ENCODE data around the gene TMEM242.
"Not testable (repeated sequence)": the region's sequence is repeated elsewhere in the genome, so short reads cannot be mapped to it uniquely, and the experiment has no call there.

The TMEM242 gene

DNA sequence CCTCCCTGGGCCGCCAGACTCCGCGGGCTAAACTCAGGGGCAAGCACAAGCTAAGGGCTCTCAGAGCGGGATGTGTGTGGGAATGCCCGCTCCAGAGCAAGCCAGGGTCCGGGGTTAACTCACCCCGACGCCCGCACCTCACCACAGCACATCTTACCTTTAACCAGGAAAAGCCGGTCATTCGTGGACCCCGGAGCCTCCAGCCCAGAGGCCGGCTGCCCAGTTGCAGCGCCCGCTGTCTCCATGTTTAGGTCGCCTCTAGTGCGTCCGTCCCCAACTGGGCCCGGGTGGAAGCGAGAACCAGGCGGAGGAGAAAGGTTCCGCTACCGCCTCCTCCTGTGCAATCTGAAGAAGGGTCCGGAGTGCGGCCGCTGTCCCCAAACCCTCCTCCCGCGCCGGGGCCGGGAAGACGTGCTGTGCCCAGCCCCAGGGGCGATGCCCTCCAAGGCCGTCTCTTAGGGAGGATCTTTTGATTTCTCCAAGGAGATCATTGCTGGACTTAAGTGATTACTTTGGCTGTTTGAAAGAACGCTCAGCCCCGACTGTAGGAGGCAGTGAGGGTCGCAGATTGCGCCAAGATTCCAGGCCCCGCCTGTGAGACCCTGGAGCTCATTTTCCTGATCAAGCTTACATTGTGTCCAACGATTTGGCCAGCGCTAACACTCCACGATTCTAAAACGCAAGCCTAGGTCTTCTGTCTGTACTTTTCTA, at the start of gene TMEM242:
TSS of gene TMEM242 (minus strand) at position 265 of the 711 bp plus-strand sequence. CDS start at position 245, 20 bp downstream.
- DNase-seq = no peak

DNA sequence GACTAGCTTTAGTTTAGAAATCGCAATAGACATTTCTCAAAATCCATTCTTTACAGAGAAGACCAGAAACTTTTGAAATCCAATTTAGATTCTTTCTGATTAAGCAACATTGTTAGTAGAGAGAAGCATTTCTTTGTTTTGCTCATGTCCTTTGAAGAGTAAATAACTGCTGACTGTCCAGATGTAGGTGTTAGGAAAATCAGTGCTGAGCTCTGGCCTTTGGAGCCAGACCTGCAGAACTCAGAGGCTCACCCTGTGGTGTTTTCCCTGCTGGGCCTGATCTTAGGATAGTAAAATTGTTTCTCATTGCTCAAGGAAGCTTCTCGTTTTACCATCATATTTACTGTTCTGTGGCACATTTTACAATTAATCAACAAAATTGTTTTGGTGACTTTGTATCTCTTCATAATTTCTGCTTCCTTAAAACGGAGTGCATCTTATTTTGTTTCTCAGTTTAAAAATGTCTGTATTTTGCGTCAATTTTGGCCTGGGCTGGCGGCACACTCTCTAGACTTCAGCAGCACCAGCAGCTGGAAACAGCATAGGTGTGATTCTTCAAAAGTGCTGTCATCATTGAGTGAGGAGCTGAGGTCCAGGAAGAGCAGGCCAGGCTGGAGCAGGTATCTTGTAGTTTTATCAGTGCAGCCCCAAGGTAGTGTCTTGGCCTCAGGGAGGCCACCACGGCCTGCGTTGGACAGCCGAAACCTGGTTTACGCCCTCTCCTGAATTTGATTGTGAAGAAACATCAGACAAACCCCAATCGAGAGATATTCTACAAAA, 49.4 kb upstream of the TMEM242 start:
- no peak for DNase-seq

DNA sequence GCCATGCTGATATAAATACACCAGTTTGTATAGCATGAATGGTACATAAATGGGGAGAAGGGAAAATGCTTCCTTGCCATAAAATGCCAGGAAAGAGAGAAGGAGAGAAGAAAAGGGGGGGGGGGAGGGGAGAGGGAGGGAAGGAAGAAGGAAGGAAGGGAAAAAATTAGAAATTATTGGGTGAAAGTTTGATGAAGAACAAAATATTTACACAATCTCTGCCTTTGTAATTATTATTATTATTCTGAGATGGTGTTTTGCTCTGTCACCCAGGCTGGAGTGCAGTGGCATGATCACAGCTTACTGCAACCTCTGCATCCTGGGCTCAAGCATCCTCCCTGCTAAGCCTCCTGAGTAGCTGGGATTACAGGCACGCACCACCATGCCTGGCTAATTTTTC, 47.4 kb upstream of the TMEM242 start:
- DNase-seq = no peak

DNA sequence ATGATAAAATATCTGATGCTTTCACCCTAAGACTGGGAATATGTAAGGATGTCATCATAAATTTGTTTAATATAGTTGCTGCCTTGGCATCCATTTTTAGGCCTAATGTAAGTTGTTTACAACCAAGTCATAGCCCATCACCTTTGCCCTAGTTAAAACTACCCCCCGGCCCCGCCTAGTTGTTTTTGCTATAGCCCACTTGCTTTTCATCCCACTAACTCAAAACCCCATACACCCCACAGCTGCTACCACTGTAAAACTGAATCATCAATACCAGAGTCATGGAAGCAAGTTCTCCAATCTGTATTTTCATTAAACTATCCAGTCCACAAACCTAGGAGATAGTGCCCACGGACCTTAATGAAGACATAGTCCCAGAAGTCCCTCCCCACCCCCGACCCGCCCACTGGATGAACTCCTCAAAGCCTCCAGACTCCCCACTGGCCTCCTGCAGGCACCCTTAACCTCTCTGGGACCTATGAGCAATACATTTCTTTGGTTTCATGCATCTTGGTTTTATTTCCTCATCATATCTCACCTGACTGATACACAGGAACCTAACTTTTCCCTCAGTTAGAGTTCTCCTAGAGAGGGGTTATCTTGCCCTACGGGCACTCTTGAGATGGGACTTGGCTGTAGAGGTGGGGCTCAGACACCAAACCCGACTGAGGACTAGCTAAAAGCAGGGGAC, 45.2 kb upstream of the TMEM242 start:
- DNase-seq = no peak

DNA sequence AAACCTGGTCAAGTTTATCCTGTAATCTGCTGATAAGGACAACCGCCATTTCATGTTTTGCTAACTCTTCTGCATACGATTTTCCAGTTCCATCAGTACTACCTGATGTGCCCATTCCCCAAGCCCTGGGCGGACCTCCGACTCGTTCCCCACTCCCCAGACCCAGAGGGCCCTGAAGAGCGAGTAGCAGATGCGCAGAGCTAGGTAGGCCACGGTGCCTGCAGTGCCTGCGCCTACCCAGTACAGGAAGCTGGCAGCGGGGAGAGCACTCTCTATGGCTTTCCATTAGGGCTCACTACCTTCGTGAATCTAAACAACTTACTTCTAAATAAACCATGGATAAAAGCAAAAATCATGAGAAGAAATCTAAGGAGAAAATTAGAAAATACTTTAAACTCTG, 43.3 kb upstream of the TMEM242 start:
- no peak for DNase-seq

DNA sequence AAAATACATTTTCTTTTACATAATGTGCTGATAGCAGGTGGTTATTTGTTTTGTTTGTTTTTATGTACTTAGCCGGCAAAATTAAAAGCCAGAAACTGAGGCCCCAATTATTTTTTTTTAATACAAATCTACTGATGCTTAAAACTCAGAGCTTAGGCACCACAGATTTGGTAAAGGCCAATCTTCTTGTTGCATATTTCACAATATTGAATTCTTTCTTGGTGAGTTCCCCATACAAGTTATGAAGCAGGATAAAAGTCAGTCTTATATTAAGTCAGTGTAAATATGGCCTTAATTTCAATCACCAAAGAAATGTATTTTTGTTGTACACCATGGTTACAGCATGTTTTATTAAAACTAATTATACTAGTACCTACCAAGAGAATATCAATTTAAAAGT, 41.4 kb upstream of the TMEM242 start:
- DNase-seq = no peak

DNA sequence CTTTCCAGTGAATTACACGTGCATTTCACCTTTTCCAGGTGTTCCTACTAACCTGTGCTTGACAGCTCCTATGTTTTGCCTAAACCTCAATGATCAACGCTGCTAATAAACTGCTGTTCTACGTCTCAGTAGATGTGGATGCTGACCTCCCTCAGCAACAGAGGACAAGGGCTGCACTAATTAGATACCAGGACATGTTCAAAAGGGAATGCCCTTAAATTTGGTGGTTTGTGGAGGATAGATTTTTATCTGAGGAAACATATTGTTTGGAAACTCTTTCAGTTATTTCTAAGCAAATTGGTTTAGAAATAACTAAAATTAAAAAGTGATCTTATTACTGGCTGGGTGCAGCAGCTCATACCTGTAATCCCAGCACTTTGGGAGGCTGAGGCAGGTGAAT, 38.6 kb upstream of the TMEM242 start:
- DNase-seq = no peak

DNA sequence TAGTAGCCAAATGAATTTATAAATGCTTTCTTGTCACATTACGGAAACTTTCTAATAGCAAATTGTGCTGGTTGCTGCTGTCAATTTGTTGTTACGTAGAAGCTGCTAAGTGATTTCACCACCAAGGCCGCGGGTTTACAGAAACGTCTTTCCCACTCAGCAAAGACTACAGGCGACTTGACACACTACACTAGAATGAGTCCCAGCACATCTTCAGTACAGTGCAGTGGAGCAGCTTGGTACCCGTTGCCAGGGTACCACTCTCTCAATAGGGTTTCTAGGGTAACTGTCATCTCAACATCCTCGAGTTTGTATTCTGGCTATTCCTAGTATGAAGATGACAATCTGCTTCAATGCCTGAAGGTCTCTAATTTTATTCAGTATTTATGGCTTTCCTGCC, 35.0 kb upstream of the TMEM242 start:
- DNase-seq = no peak

DNA sequence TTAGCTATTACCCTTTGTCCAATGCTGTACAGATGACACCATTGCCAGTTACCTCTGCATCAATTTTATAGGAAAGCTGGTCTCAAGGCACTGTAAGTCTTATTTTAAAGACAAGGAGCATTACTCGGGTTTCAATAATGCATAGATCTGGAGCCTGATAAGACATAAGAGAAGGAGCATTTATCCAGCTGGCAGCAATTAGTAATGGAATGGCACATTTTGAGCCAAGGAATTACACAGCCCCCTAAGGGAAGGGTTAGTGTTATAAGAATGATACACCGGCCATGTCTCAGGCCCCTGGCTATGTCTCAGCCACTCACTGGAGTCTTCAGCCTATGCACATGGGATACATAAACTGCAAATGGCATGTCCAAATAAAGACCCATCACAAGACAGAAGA, 23.1 kb upstream of the TMEM242 start:
- no peak for DNase-seq

DNA sequence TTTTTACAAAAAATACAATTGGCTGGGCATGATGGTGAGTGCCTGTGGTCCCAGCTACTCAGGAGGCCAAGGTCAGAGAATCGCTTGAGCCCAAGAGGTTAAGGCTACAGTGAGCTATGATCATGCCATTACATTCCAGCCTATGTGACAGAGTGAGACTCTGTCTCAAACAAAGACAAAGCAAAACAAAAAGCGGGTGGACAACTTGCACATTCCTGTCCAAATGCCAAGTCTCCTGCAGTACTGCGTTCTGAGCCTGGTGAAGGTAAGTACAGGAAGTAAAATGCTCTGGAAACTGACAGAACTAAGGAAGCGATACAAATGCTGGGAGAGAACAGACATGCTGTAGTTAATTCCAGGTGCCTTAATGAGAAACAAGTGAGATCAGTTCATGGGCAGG, 20.4 kb upstream of the TMEM242 start:
- DNase-seq = no peak

DNA sequence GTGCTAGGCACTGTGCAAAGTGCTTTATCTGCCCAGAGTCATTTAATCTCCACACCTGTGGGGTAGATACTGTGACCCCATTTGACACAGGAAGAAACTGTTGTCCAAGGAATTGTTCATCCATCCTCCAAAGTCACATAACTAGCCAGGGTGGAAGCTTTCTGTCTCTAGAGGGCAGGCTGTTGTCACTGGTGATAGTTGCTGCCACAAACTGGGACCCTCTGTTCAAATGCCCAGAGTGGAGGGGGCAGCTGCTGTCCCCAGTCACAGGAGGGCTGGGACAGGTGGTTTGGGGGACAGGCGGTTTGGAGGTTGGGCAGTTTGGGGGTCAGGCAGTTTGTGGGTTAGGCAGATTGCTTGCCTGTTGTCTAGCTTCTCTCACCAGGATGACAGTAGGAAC, 16.1 kb upstream of the TMEM242 start:
- no peak for DNase-seq

DNA sequence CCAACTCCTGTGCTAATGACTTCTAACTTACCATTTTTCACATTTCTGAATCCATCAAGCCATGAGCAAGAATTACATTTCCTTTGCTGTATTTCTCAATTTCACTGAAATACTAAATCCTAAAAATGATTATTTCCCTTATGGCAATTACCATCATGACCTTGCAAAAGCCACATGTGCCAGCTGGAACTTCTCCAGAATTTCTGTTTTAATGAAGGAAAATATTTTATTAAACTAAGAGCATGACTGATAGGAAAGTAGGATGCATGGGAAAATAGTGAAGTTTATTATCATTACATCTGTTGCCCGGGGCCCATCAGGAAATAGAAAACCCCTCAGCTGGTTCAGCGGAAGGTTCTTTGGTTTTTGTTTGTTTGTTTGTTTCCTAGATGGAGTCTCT, 14.4 kb upstream of the TMEM242 start:
- no peak for DNase-seq

DNA sequence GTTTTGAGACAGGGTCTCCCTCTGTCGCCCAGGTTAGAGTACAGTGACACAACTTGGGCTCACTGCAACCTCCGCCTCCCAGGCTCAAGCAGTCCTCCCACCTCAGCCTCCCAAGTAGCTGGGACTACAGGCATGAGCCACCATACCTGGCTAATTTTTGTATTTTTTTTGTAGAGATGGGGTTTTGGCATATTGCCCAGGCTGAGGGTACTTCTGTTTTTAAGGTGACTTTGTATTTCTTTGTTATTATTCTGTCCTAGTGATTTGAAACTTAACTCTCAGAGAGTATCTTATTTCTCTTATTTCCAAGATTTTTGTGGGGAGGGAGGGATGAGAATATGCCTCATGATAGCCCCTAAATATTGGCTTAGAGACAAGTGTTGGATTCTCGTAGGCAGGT, 14.0 kb upstream of the TMEM242 start:
- not testable (repeated sequence) for DNase-seq

DNA sequence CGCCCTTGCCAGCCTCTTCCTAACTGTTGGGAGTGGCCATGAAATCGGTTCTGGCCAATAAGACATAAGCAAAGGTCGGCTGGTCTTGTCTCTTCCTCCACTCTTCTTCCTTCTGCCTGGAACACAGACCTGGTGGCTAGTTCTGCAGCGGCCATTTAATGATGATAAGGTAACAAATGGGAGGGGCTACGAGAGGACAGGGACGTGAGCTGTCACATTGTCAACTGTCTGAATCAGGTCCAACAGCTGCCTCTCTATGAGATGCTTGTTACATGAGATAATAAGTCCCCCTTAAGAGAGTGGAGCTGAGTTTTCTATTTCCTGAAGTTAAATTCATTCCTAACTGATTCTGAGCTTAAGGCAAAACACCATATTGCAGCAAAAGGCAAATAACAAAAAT, 12.5 kb upstream of the TMEM242 start:
- no peak for DNase-seq

DNA sequence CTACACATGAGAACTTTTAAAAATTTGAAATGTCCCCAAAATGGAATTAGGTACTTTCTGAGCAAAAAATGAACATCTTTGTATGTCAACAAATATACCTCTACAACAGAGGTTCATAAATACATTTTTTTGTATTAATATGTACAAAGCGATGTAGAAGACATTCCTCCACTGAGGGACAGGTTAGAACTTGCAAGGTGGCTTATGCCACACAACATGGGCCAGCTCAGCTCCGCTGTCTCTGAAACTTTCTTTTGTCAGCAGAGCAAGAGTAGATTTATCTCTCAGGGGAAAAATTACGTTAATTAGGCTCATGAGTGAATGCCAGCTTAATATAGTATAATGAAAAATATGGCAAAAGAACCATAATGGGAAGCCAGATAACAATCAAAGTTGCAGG, 10.6 kb upstream of the TMEM242 start:
- no peak for DNase-seq

DNA sequence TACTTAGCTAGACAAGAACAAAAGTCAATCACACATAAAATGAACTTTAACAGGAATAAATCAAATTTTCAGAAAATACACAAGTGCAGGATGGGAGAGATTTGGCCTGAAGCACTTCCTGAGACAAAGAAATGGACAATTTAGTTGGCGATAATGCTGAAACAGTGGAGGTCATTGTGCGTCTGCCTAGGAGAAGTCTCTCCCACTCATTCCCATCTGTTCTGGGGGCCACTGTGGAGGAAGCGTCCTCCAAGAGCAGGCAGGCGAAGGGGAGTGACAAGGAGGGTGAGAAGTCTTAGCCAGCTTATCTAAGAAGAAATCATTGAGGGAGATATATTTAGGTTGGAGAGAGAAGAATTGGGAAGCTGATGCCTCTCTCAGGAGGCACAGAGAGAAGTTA, 10.2 kb upstream of the TMEM242 start:
- no peak for DNase-seq

DNA sequence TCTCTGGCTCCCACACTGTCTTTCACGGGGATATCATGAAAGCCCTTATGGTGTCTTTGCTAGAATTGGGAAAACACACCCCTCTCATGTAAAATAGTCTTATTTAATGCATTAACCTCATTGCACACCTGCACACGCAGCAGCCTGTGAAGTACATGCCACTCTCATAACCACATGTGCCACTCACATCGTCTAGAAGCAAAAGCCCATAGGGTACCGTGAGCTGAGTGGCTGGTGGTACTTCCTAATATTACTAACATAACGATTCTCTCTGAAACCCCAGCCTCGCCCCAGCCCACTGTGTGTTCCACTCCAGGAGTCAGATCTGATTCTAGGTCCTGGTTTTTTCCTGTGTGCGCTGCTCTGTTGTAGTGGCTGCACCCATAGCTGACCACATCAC, 9.5 kb upstream of the TMEM242 start:
- no peak for DNase-seq

DNA sequence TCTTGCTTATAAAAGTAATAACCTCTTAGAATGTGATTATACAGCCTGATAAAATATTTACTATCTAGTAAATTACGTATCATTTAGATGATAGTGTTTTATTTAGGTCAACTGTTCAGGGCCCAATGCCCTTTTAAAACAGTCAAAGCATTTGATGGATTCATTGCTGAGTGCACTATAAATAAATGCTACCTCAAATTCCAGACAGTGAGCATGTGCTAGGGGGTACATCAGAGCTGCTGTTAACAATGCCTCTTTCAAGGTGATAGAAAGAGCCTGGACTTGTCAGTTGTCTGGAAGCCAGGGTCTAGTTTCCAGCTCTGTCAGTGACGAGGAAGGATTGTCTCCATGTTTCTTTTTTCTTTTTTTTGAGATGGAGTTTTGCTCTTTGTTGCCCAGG, 7.5 kb upstream of the TMEM242 start:
- no peak for DNase-seq

DNA sequence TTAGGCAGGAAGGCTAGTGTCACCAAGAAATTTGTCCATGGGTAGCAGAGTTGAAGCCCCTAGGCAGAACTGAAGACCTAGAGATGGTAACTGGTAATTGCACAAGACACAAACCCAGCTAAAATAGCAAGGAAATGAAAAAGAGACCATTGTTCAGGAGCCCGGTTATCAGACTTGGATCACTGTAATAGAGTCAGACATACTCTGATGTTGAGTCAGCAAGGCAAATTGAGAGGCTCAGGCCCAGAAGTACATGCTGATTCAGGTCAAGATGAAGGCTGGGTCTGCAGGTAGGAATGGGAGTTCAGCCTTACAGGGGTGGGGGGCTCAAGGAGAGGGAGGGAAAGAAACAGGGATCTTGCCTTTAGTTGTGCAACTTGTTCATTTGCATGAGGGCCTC, 6.5 kb upstream of the TMEM242 start:
- no peak for DNase-seq

DNA sequence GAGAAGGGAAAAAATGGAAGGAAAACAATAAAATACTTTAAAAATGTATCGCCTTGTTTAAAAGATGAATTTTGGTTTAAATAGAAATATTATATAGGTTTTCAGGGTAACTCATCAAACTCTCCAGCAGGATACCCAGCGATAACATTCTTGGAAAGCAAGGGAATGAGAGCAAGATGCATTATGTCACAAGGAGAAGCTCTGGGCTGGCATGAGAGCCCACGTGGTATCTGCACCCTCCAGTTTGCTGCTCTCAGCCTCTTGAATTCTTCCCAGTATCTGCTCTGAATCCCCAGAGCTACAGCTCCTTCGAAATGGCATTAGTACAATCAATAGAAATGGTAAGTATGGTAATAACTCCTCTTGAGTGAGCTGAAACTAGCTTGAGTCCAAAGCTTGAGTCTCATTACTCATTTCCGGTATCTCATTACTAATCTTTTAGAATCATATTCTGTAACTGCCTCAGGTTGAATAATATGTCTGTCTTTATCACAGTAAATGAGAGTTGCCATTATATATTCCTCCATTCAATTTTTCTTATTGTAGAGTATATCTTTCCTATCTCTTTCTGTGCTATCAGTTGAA, 4.9 kb upstream of the TMEM242 start:
- DNase-seq = no peak

DNA sequence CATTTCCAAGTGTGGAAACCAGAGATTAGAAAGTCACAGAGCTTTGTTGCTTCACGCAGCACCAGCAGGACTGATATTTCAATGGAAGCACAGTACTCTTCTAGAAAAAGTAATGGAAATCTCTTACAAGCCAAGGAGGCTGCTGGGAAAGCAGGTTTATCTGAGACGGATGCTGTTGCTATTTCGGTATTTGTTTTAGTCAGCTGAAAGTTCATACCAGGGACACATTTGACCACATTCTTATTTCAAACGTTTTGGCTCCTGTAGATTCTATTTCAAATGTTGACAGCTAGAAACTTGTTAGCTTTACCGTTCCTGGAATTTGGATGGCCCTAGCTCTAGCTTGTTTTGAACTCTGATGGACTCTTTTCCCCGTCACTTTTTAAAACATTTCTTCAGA, 3.7 kb upstream of the TMEM242 start:
- DNase-seq = no peak

DNA sequence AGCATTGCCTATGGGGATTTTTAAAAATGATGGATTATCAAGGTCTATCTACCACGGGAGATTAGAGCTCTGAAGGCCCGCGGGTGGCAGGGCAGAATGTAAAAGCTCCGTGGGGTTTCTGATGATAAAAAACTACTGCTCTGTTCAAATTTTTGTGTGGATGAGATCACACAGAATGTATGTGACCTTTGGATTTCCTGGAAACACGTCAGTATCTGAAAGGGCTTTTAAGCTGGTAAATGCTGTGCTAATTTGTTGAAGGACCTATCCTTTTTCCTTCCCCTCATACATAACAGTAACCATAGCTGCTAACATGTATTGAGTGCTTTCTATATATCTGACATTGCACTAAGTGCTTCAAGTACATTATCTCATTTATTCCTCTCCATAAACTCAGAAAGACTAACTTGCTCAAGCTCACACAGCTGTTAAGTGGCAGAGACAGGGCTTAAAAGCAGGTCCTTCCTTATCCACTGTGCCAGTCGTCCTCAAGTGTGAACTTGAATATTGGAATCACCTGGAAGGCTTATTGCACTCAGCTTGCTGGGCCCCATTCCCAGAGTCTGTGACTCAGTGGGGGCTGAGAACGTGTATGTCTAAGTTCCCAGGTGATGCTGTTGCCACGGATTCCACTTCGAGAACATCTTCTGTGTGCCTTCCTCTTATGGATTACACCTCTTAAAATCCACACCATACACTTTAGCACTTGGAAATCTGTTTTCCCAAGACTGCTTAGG, 1.9 kb upstream of the TMEM242 start:
- no peak for DNase-seq

DNA sequence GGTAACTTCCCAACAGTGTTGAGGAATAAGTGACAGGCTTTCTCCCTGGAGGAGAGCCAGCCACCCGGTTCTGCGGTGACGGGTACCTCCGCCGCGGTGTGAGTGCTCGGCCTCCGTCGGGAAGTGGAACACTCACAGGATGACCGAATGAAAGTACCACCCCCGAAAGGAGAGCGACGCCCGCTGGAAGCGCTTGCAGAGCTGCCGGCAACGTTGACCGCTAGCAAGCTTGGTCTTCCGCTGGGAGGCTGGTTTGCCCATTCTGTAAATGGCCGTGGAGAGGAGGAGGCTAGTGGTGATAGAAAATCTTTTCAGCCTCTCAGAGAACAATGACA, 614 bp upstream of the TMEM242 start:
- DNase-seq = no peak
